ENCODE data around the gene TMEM139.

GRCh38 chr7:143329471-143330170 is 44.9 kb downstream of the TMEM139 start:
- TF ChIP-seq, protein P1, sequence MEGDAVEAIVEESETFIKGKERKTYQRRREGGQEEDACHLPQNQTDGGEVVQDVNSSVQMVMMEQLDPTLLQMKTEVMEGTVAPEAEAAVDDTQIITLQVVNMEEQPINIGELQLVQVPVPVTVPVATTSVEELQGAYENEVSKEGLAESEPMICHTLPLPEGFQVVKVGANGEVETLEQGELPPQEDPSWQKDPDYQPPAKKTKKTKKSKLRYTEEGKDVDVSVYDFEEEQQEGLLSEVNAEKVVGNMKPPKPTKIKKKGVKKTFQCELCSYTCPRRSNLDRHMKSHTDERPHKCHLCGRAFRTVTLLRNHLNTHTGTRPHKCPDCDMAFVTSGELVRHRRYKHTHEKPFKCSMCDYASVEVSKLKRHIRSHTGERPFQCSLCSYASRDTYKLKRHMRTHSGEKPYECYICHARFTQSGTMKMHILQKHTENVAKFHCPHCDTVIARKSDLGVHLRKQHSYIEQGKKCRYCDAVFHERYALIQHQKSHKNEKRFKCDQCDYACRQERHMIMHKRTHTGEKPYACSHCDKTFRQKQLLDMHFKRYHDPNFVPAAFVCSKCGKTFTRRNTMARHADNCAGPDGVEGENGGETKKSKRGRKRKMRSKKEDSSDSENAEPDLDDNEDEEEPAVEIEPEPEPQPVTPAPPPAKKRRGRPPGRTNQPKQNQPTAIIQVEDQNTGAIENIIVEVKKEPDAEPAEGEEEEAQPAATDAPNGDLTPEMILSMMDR (IDR thresholded peaks at IDR 0.05; ENCODE audit: low read depth, low read length): peak; percentile 27
- no peak for TF ChIP-seq POLR2A (IDR thresholded peaks at IDR 0.05; ENCODE audit: extremely low read depth, insufficient read length)
- TF ChIP-seq MAX (IDR thresholded peaks at IDR 0.05; ENCODE audit: low read depth, low read length): no peak

All from NB4 (cell line).